Activated gamma-delta T cell (primary cell): ENCODE results near the gene ALDOC.

Experiments used
- DNase-seq: peaks from one replicate; lab custom pipeline; 2025; lab: John Stamatoyannopoulos, UW

ALDOC gene

GRCh38 chr17:28552176-28552999 is 24.3 kb downstream of the ALDOC start, which contains the start of gene UNC119:
UNC119 (minus strand) TSS chr17:28552624; CDS start chr17:28552557, 67 bp downstream.
- peak; percentile 64 for DNase-seq

GRCh38 chr17:28551421-28552175 is 25.1 kb downstream of the ALDOC start:
- DNase-seq: no peak

- DNase-seq: no peak
These were observed 25.8 kb downstream of the ALDOC start for GRCh38 chr17:28550858-28551257.

GRCh38 chr17:28549236-28550132 is 27.2 kb downstream of the ALDOC start:
- DNase-seq: no peak

- DNase-seq: no peak
These were observed 28.1 kb downstream of the ALDOC start for GRCh38 chr17:28548417-28549130.

GRCh38 chr17:28547623-28548416 is 28.9 kb downstream of the ALDOC start:
- DNase-seq: no peak

- no peak for DNase-seq
These were observed 29.5 kb downstream of the ALDOC start for GRCh38 chr17:28547096-28547622.

GRCh38 chr17:28545787-28546415 is 30.8 kb downstream of the ALDOC start:
- no peak for DNase-seq

GRCh38 chr17:28545141-28545503 is 31.6 kb downstream of the ALDOC start:
- DNase-seq: no peak

GRCh38 chr17:28544402-28545140 is 32.1 kb downstream of the ALDOC start:
- DNase-seq: no peak

GRCh38 chr17:28541439-28541838 is 35.3 kb downstream of the ALDOC start:
- no peak for DNase-seq

- DNase-seq: no peak
These were observed 36.5 kb downstream of the ALDOC start for GRCh38 chr17:28540231-28540630.

GRCh38 chr17:28538296-28538895 is 38.3 kb downstream of the ALDOC start:
- no peak for DNase-seq

- no peak for DNase-seq
These were observed 39.5 kb downstream of the ALDOC start for GRCh38 chr17:28537219-28537610.

- no peak for DNase-seq
These were observed 40.0 kb downstream of the ALDOC start for GRCh38 chr17:28536532-28537218.

- DNase-seq: no peak
These were observed 41.8 kb downstream of the ALDOC start for GRCh38 chr17:28534740-28535375.

- DNase-seq: no peak
These were observed 43.4 kb downstream of the ALDOC start for GRCh38 chr17:28533091-28533807.
